ENCODE measurements around the gene CFDP1. TPM values are rescaled to one million over a fixed set of nuclear protein-coding genes. Genes with fewer than 3 reads are reported as not detected.

The CFDP1 gene
- total and polyA plus RNA-seq, 2 of the 13 experiments (the other 11 are each of a cell fraction or from before 2014, with no cell fraction given), result 78.6 to 153 TPM

- TF ChIP-seq TSC22D2 (CRISPR knock-in tag; IDR thresholded peaks at IDR 0.05; ENCODE audit: borderline replicate concordance) (peak; percentile 89; the same call in 1 of the 2 replicates), CAMTA2 (CRISPR knock-in tag; IDR thresholded peaks at IDR 0.05; ENCODE audit: borderline replicate concordance) (peak; percentile 87; the same call in 1 of the 2 replicates), ZC3H13 (CRISPR knock-in tag; IDR thresholded peaks at IDR 0.05) (peak; percentile 51), ZNF280D (CRISPR knock-in tag; IDR thresholded peaks at IDR 0.05) (peak; percentile 3; the same call in 1 of the 2 replicates), ZNF546 (CRISPR knock-in tag; conservative IDR thresholded peaks at IDR 0.05) (no peak), ZFP37 (CRISPR knock-in tag; IDR thresholded peaks at IDR 0.05; ENCODE audit: borderline replicate concordance) (peak; percentile 41; the same call in 1 of the 2 replicates), TP53 (CRISPR knock-in tag; conservative IDR thresholded peaks at IDR 0.05) (0 out of 2 replicates have a peak, but pooled peaks have one; percentile 62), RXRA (CRISPR knock-in tag; IDR thresholded peaks at IDR 0.05) (no peak), TRIM24 (CRISPR knock-in tag; IDR thresholded peaks at IDR 0.05) (no peak), SMYD3 (CRISPR knock-in tag; IDR thresholded peaks at IDR 0.05) (no peak), ZNF20 (CRISPR knock-in tag; IDR thresholded peaks at IDR 0.05) (peak; percentile 76; the same call in 1 of the 2 replicates), PRDM15 (CRISPR knock-in tag; IDR thresholded peaks at IDR 0.05) (0 out of 2 replicates have a peak, but pooled peaks have one; percentile 21), NBN (conservative IDR thresholded peaks at IDR 0.05) (no peak), ZBTB37 (CRISPR knock-in tag; IDR thresholded peaks at IDR 0.05) (no peak), ZNF354B (CRISPR knock-in tag; IDR thresholded peaks at IDR 0.05) (no peak), ZNF720 (CRISPR knock-in tag; IDR thresholded peaks at IDR 0.05) (0 out of 2 replicates have a peak, but pooled peaks have one; percentile 19), FOXO1 (CRISPR knock-in tag; IDR thresholded peaks at IDR 0.05) (no peak), ZSCAN25 (CRISPR knock-in tag; IDR thresholded peaks at IDR 0.05) (no peak), MAZ (IDR thresholded peaks at IDR 0.05; ENCODE audit: borderline replicate concordance, low read depth, low read length) (no peak), MAZ (CRISPR knock-in tag; IDR thresholded peaks at IDR 0.05; ENCODE audit: low read depth) (no peak; the same call in none of the 2 replicates), HDAC1 (CRISPR knock-in tag; IDR thresholded peaks at IDR 0.05) (peak; percentile 50; the same call in 1 of the 2 replicates), ZNF501 (CRISPR knock-in tag; IDR thresholded peaks at IDR 0.05) (no peak), SKI (IDR thresholded peaks at IDR 0.05; ENCODE audit: partially characterized antibody) (no peak)
Measured at GRCh38 chr16:75433732-75434413, 570 bp upstream of the CFDP1 start (continued).

All from HepG2 (cell line).